22Rv1 (cell line): ENCODE measurements around the gene IFT22.

ENCODE experiments used
- CTCF ChIP-seq: fragments of 450-650 bp; IDR thresholded peaks from 2 replicates; pipeline ENCODE4 v1.5.1; 2017; ENCODE audit warnings: mild to moderate bottlenecking
- ZFX ChIP-seq: fragments of 450-650 bp; IDR thresholded peaks from 2 replicates; pipeline ENCODE4 v1.6.1; 2017; ENCODE audit warnings: antibody characterized with exemption, borderline replicate concordance

- TF ChIP-seq CTCF: peak; percentile 10; the same call in 1 of the 2 replicates
- TF ChIP-seq ZFX: no peak
Measured at GRCh38 chr7:101308245-101309085, 13.1 kb downstream of the IFT22 start.
